ENCODE results near the gene IQGAP2.
A peak's percentile ranks its signal among the peaks of the same experiment; 100 is the strongest.
"Not testable (repeated sequence)": the region's sequence is repeated elsewhere in the genome, so short reads cannot be mapped to it uniquely, and the experiment has no call there.

IQGAP2 gene

DNA sequence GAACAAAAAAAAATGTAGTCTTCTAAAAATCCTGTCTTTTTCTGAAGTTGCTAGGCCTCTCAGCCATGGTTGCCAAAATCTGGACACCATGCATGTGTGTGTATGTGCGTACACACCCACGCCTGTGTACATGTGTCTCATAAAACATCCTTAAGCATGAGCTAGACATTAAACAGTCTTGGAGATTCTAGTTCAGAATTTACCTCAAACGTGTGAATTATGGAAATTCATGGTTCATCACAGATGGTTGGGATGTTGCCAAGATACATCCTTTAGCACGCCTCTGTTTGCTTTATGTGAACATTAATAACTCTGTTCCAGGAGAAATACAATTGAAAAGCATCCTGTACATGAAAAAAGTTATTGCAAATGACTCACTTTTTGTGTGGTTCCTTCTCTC, 167.1 kb downstream of the IQGAP2 start:
- no peak for DNase-seq (ENCODE audit: low read depth in 2 of 2)

DNA sequence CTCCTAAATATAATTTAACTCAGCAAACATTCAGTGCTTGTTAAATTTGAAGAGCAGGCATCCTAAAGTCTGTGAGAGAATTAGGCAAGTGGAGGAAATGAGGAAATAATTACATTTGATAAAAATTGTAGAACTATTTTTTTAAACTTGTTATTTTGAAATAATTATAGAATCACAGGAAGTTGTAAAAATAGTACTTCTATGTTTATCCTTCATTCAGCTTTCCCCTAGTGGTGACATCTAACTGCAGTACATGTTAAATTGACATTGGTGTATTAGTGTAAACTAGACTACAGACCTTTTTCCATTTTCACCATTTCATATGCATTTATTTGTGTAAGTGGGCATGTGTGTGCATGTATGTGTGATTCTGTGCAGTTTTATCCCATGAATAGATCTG, 168.5 kb downstream of the IQGAP2 start:
- no peak for DNase-seq (ENCODE audit: low read depth in 2 of 2)

DNA sequence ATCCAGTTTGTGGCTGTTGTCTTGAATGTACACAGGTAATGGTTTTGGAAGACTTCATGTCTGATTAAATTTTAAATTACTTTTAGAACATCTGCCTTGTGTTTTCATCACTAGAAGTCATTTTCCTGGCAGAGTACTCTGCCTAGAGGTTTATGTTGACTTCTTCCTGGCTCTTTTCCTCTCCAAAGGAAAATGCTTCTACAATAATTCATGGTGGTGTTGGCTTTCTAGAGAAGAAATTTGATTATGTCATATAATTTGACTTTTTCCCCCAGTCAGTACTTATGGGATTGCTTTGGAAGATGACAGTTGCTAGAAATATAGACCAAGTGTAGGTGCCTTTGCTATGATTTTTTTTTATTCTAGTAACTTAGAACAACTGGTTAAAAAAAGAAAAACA, 173.4 kb downstream of the IQGAP2 start:
- no peak for DNase-seq (ENCODE audit: low read depth in 2 of 2)

DNA sequence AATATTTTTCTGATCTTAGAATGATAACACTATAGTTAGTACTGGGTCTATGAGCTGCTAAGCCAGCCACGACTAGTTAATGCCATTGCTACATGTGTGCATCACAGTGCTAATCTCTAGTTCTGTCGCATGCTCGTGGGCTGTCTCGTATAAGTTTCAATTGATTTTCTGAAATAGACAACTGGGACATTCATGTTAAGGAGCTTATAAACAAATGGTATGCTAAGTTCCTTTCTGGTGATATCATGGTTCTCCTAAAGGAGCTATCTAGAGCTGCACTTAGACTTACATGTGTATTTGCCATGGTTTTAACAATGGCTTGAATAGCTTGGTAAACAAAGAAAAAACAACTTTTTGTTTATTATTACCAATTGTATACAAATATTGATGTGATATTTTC, 173.9 kb downstream of the IQGAP2 start:
- DNase-seq (ENCODE audit: low read depth in 2 of 2): no peak

DNA sequence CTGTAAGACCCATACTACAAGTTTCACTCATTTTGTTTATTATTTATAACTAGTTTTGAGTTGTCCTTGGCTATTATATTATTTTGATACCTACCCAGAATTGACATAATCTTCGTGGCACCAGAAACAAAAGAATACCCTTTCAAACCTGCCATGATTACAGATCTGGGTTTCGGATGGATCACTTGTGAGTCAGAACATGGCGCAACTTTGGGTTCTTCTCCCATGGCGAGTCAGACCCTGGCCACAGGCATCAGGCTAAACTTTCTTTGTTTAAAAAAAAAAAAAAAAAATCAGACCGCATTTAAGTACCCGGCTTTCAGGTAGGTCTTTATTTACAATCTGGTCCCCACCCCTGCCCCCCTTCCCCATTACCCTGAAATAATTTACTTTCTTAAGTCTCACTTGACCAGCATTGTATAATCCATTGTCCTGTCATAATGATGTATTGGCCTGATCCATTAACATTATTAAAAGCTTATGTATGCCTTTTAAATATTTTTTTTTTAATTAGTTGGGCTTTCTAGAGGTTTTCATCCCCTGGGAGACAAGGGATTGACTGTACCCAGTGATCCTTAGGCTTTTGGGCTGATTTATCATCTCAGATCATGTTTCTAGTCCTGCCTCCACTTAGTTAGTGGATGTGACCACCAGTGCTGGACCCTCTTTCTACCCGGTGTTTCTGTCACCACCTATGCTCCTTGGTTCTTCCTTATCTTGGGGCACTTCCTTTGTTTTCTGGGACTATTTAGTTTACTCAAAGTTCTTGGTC, 176.3 kb downstream of the IQGAP2 start:
- no peak for DNase-seq (ENCODE audit: low read depth in 2 of 2)

DNA sequence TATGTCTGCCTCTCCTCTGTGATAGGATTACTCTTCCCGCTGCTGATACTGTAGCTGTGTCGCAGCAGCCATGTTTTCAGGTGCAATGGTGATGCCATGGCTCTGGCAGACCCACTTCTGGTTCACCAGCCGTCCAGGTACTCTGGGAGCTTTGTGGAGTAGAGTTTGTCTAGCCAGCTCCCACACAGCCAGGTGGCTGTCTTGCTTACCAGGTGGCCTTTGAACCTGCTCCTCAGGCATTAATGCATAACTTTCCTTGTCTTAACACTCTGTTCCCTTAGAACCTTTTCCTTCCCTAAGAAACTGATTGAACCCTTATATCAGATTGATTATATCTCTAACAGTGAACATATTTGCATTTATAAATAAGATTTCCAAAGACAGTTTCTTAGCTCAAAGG, 177.9 kb downstream of the IQGAP2 start:
- DNase-seq (ENCODE audit: low read depth in 2 of 2): no peak

DNA sequence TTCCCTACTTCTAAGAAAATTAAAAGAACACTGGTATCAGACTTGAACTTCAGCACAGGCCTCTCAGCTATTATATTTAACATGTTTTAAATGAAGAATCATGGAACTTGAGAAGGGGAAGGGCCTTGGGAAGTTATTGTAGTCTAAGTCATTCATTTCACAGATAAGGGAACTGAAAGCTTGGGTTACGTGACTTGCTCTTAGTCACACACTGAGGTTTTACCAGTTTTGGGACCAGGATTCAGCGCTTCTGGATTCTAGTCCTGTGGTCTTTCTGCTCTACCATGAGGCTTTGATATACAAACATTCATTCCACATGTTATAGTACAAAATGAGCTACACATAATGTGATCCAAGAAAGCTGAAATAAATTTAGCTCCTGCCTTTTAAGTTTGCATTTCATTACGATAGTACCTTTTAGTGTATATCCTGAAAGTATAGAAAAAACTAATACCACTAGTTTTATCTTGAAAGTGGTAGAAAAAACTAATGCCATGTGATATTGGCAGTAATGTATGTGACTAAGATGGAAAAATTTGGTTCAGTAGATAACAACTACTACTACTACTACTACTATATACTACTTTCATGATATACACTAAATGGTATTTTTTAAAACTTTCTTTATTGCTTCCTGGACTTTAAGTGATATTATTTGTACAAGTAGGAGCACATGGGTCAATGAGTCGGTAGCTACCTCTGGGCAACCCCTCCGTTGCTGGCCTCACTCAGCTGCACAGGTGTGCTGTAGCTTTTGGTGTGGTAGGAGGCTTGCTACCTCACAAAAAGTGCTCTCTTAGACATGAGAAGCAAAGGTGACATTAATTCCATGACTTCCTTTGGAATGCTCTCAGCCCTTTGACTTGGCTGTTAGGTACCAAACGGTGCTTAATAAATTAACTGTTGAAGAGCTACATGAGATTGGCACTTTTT, 179.4 kb downstream of the IQGAP2 start:
- no peak for DNase-seq (ENCODE audit: low read depth in 2 of 2)

DNA sequence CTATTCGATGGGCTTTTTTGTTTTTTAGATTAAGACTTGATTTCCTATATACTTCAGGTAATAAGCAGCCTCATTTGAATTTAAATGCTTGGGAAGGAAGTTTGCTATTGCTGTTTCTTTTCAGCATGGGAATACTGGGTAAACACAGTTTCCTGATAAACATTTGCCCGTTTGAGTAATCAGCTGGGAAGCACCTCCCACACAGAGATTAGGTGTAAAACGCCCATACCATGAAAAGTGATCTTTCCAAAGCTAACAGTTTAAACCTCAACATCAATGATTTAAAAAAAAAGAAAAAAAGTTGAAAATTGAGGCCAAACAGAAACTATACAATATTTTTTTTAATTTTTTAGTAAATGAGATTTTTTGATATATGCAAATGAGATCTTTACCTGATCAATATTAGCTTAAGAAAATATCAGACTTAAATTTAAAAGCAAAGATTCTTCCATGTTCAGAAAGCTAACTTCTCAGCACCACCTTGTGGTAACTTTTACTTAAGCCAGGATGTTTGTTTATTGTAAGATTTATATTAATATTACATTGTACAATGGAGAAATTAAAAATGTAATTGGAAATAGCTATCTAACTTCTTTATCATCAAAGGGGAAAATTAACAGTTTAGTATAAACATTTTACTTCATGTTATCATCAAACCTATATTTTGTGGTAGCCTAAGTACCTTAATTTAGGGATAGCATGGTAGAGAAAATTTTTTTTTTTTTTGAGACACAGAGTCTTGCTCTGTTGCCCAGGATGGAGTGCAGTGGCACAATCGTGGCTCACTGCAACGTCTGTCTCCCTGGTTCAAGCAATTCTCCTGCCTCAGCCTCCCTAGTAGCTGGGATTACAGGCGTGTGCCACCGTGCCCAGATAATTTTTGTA, 180.3 kb downstream of the IQGAP2 start:
- DNase-seq (ENCODE audit: low read depth in 2 of 2): no peak

DNA sequence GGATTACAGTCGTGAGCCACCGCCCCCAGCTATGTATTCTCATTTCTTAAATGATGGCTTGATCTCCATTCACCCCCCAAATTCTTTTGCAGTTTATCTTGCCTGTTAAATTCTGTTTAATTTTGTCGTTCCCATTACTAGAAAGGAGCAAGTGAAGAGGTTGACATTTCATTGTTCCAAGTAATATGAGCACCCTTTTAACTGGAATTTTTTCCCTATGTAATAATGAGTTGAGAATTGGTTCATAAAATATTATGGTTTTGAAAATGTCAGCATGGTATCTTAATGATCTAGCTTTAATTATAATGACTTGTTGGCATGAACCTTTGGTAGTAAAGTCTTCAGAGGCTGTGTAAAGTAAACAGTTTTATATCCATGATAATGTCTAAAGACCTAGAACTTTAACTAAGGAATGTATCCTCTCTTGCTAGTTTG, 182.7 kb downstream of the IQGAP2 start:
- no peak for DNase-seq (ENCODE audit: low read depth in 2 of 2)

DNA sequence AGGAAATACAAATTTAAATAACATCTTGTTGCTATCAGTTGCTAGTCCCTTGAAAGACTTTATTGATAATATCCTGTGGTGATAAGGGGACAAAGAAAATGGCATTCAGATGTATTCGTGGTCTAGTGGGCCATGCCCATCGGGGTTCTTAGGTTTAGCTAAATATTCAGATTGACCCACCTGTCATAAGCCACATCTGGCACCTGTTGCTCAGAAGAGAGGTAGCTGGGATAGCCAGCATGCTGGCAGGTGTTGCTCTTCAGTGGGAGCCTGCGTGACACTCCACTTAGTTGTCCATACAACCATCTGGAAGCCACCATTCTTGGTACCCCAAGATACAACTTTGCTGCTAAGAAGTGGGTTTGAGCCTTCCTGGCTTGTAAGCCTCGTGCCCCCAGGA, 183.4 kb downstream of the IQGAP2 start:
- no peak for DNase-seq (ENCODE audit: low read depth in 2 of 2)

DNA sequence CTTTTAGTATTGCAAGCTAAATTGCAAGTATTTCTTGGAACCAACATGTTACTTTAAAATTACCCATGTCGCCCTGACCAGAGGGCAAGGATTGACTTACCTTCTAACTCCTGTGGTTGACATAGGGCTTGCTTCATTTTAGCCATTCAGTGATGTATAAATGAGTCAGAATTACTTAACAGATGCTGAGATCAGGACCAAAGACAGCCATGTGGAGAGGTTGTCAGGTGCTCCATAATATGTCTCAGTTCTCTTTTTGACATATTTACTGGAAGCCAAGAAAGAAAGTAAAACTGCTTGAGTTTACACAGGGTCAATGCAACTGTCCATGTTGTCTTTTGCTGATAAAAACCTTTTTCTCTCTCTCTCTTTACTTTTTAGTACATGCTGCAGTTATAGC, 186.9 kb downstream of the IQGAP2 start:
- DNase-seq (ENCODE audit: low read depth in 2 of 2): no peak

DNA sequence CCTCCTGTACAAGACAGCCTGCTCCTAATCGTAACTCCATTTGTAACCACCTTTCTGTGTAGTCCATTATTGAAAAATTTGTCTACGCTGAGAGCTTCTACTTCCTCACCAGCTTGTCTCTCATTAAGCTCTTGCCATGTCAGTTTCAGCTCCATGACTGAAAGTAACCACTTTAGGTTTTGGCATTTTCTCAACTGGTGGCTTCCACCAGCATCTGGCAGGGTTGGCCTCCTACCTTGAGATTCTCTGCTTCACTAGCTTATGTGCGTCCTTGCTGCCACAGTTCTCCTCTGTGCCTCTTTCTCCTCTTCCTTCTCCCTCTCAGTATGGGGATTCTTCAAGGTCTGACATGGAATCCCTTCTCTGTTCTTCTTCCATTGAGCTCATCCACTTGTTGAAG, 188.3 kb downstream of the IQGAP2 start:
- DNase-seq (ENCODE audit: low read depth in 2 of 2): no peak

DNA sequence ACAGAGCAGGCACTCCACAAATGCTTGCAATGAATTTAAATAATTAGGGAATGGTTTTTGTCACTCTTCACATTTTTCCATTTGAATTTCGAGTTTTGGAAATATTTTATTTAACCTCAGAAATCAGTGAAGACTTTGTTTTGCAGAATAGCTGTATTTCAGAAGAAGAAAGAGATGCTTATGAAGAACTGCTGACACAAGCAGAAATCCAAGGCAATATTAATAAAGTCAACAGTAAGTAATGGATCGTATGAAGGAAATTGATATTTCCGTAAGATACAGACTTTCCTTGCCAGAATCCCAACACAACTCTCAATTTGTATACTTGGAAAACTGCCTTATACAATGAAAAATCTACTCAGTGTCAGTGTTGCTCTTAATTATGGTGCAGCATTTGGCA, 189.6 kb downstream of the IQGAP2 start:
- DNase-seq (ENCODE audit: low read depth in 2 of 2): no peak

DNA sequence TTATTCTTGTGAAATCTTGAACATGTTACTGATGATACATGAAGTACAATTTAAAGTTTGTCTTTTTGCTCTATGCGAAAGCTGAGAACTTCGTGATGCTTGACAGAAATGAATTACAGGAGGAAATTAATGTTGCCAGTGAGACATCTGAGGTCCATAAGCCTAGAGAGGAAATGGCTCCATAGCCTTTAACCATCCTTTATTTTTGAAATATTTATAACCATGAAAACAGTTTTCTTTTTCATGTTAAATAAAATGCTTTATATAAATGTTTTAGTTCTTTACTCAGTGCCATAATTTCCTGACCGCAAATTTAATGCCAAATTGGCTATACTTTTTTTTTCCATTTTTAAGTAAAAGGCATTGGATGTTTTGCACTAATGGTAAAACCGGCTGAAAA, 191.0 kb downstream of the IQGAP2 start:
- DNase-seq (ENCODE audit: low read depth in 2 of 2): no peak

DNA sequence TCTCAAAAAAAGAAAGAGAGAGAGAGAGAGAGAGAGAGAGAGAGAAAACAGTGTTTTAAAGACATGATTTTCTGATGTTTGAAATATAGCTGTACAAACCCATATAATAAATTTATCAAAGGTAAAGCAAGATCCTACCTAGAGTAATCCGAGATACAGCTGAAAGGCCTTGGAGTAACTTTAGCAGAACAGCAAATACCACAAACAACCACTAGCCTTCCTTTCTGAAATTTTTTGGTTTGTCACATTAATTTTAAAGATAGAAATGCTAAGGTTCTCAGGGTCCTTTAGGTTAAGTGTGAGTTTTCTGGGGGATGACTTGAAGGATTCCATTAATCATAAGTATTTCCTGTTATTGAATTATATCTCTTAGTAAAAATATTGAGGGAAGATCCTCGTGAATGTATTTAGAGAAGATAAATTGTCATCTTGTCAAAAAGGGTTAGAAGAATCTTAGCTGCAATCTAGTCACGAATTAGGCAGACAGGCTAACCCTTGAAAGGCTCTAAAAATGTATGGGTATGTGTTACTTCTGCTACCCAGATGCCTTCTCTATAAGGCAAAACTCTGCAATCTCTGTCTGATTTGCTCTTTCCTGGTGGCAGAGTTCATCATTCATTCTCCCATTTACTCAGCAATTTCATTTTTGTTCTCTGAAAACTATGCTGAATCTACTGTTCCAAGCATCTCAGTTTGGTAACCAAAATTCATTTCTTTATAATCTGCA, 192.8 kb downstream of the IQGAP2 start:
- no peak for DNase-seq (ENCODE audit: low read depth in 2 of 2)

DNA sequence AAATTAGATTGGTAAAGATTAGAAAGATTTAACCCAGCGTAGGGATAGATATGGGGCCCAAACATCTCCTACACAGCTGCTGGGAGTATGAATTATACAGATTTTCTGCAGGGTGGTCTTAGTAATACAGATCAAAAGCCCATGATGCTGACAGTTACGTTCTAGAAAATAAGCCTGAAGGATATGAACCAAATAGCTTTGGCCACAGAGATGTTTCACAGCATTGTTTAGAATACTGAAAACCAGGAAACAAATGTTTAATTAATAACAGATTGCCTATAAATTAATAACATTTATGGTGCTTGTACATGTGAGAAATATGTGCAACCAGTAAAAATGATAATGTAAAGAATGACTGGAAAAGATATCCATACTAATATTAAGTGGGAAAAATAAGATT, 195.4 kb downstream of the IQGAP2 start:
- no peak for DNase-seq (ENCODE audit: low read depth in 2 of 2)

DNA sequence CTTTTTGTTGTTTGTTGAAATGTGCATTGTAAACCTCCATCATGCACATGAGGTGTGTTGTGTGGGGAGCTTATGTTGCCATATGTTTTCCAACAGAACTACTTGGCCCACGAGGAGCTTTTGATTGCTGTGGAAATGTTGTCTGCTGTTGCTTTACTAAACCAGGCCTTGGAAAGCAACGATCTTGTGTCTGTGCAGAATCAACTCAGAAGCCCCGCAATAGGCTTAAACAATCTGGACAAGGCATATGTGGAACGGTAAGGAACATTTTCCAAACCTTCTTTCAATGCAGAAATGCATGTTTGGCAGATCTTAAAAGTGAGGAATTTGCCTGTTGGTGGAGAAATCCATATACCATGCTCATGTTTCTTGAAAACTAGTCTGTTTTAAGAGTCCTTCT, 197.6 kb downstream of the IQGAP2 start:
- no peak for DNase-seq (ENCODE audit: low read depth in 2 of 2)

DNA sequence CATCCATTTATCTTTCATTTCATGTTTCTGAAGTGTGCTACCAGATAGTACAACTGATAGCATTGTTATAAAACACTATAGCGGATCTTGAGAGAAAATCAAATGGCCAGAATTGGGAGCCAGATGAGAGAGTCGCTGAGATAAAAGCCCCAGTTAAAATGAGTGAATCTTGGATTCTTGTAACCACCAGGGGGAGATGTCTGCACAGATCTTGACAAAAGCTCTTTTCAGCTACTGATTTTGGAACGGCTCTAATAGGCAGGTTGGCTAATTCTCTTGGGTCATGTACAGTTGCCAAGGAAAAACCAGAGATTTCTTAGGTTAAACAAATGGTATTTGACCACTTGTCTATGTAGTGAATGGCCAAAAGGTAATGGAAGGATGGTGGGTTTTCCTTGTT, 198.4 kb downstream of the IQGAP2 start:
- DNase-seq (ENCODE audit: low read depth in 2 of 2): peak in 1 of 2 donors; percentile 8

DNA sequence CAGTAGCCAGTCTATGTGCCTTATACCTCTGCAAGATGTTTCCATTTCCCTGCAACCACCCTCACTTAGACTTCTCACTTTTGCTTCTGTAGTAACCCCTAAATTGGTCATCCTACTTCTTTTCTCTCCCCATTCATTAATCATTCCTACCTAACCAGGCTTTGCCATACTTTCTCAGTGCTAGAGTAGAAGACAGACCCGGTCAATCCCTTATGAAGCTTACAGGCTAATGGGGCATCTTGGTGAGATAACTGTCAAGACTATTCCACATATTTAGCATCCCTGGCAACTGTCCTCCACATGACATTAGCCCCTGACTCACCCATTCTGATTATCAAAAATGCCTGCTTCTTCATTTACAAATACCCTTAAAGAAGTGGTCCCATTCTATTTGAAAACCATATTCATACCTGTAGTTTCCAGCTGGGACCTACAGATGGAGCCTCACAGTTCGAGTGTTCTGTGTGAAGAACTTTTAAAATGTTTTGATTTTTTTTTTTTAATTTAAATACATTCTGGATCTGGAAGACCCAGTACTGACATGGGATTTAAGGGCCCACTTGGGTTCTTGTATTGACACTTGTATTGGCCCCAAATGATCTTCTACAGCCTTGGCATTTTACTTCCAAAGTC, 199.1 kb downstream of the IQGAP2 start:
- DNase-seq (ENCODE audit: low read depth in 2 of 2): no peak

DNA sequence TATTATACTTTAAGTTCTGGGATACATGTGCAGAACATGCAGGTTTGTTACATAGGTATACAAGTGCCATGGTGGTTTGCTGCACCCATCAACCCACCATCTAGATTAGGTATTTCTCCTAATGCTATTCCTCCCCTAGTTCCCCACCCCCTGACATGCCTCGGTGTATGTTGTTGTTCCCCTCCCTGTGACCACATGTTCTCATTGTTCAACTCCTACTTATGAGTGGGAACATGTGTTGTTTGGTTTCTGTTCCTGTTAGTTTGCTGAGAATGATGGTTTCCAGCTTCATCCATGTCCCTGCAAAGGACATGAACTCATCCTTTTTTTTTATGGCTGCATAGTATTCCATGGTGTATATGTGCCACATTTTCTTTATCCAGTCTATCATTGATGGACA, 200.9 kb downstream of the IQGAP2 start:
- DNase-seq (ENCODE audit: low read depth in 2 of 2): not testable (repeated sequence)

DNA sequence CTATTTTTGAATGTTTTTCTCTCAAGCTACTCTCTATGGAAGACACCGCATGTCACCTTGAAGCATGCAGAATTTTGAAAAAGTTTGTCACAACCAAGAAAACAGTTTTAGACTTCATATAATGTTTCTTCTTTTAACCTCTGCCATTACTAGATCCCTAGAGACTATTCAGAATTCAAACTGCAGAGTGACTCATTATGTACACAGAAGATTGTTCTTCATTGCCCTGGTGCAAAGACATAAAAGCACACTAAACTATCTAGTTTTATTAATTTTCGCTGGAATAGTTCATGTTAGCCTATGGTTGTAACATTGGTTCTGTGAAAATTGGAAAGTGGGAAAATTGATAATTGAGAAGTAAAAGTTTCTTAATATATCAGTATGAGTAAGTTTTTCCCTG, 201.8 kb downstream of the IQGAP2 start:
- DNase-seq (ENCODE audit: low read depth in 2 of 2): no peak

Data from stimulated activated CD8-positive, alpha-beta memory T cell treated with anti-CD3 and anti-CD28 coated beads, Interleukin-7, amount 100 ng/mL, for 4 hours (primary cell).